GM21528 (cell line): ENCODE results near the gene SEMA5B.

ENCODE experiments used
- ATAC-seq: cut with Tn5 transposase; IDR thresholded peaks from one replicate; pipeline ENCODE4 v1.9.1; 2021; ENCODE audit warnings: mild to moderate bottlenecking, moderate library complexity; ENCODE audit not compliant: unreplicated experiment, low FRiP score

Gene SEMA5B

GRCh38 chr3:123025642-123026521 is 1.7 kb downstream of the SEMA5B start:
- no peak for ATAC-seq

GRCh38 chr3:123024056-123024455 is 3.5 kb downstream of the SEMA5B start:
- no peak for ATAC-seq

- ATAC-seq = no peak
These were observed 5.5 kb downstream of the SEMA5B start for GRCh38 chr3:123021996-123022510.

DNA sequence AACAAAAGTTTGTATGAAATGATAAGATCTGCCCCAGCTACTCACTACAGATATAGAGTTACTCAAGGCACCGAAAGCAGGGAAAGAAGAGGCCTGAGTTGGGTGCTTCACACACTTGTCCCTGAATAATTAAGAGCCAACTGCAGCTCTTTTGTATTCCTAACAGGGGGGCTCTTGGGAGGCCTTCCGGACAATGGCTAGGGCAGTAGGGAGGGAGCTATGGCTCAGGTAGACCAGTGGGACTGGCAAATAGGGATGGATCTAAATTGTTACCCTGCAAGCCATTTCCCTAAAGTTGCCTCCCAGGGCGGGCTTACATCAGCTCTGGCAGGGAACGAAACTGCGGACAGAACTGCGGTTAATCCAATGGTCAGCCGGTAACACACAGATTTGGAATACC is 6.2 kb downstream of the SEMA5B start:
- ATAC-seq = no peak

DNA sequence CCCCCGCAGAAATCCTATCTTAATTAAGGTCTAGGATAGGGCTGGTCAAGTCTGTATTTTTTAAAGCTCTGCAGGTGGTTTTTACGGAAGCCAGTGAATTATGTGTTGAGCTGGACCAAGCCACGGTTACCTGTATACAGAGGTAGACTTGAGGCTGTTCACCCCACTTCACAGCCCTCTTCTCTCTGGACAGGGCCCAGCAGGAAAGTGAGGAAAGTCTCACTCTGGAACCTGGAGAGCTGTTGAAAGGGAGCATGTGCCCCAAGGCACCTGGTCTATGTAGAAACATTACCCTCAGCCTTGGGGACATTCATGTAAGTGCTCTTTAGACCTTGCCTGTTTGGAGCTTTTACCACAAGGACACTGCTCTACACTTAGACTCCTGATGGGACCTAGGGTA is 6.9 kb downstream of the SEMA5B start:
- ATAC-seq = no peak

DNA sequence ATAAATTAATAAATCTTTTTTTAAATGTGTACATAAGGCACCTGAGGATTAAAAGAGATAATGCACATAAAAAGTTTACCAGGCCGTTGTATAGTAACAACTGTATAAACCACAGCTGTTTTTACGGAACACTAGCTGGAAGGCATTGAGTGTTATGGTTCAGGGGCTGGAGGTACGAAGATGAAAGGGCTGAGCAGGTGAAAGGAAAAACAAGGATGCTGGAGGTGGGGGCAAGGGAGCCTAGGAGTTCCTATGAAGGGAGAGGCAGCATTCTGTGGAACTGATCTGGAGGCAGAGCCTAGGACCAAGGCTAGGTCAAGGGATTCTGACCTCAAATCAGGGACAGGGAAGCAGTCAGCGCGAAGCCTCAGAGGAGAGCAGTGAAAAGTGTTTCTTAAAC is 8.0 kb downstream of the SEMA5B start:
- no peak for ATAC-seq

DNA sequence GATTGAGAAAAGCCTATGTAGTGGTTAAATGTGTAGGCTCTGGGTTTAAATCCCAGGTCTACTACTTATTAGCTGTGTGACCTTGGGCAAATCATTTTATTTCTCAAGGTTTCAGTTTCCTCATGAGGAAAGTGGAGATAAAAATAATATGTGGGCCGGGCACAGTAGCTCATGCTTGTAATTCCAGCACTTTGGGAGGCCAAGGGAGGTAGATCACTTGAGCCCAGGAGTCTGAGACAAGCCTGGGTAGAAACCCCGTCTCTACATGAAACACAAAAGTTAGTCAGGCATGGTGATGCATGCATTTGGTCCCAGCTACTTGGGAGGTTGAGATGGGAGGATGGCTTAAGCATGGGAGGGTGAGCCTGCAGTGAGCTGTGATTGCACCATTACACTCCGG is 8.4 kb downstream of the SEMA5B start:
- ATAC-seq = no peak

DNA sequence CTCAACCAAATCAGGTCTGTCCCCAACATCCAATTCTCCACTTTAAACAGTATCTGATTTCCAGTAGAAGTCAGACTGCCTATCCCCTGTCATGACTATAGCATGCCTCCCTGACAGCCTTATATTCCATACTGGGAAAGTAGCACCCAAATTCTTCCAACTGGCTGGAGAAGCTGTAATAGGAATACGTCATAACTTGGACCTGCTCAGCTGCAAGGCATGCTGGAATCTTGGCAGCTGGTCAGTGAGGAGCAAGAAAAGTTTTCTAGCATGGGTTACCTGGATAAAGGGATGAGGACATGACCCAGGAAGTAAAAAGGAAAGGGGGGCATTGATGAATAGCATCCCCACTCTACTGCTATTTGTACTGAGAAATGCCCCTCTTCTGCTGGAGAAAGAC is 8.9 kb downstream of the SEMA5B start:
- no peak for ATAC-seq

GRCh38 chr3:123015596-123015995 is 12.0 kb downstream of the SEMA5B start:
- ATAC-seq = no peak

- ATAC-seq = no peak
These were observed 13.7 kb downstream of the SEMA5B start for GRCh38 chr3:123013876-123014275.

GRCh38 chr3:123012652-123013051 is 14.9 kb downstream of the SEMA5B start:
- no peak for ATAC-seq

DNA sequence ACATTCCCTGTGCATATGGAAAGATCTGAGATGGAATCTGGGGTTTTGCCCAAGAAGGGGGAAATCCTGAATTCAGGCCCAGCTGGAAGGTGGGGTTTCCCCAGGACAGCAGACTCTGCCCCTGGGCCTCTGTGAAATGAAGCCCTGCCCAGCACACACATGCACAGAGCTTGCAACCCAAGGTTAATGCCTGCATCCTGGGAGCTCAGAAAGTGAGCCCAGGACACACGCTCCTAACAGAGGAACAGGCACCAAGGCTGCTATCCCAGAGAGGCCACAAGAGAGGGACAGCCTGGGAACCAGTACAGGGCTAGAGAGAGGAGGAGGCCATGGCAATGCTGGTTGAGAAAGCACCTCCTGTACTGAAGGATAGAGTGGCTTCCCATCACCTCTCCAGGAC is 16.1 kb downstream of the SEMA5B start:
- ATAC-seq = no peak

DNA sequence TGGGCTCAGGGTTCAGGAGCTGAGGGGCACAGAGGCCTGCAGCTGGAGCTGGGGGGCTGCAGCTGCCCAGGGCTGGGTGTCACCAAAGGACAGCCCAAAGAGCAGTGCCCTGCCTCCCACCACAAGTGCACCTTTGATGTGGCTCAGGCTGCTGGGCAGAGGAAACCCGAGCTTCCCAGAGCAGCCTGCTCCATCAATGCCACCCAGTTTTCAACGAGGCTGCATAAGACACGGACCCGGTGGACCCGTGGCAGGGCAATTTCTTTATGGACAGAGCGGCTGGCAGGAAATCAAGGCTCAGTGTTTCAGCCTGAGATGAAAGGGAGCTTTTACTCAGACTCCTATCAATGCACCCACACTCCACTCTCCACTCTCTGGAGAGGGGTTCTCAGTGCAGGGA is 18.7 kb downstream of the SEMA5B start:
- no peak for ATAC-seq

- ATAC-seq = no peak
These were observed 21.0 kb downstream of the SEMA5B start for GRCh38 chr3:123006609-123007008.

DNA sequence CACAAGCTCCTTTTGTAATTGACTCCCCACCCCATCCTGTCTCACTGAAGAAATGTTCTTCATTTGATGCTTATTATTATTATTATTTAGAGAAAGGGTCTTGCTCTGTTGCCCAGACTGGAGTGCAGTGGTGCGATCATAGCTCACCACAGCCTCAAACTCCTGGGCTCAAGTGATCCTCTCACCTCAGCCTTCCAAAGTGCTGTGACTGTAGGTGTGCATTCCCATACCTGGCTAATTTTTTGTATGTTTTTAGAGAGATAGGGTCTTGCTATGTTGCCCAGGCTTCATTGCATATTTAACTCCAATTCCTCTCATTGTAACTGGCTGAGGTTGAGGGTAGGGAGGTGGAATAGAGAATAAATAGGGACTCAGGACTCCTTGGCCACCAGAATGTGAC is 22.3 kb downstream of the SEMA5B start:
- ATAC-seq = no peak

GRCh38 chr3:123004201-123004918 is 23.2 kb downstream of the SEMA5B start:
- no peak for ATAC-seq

DNA sequence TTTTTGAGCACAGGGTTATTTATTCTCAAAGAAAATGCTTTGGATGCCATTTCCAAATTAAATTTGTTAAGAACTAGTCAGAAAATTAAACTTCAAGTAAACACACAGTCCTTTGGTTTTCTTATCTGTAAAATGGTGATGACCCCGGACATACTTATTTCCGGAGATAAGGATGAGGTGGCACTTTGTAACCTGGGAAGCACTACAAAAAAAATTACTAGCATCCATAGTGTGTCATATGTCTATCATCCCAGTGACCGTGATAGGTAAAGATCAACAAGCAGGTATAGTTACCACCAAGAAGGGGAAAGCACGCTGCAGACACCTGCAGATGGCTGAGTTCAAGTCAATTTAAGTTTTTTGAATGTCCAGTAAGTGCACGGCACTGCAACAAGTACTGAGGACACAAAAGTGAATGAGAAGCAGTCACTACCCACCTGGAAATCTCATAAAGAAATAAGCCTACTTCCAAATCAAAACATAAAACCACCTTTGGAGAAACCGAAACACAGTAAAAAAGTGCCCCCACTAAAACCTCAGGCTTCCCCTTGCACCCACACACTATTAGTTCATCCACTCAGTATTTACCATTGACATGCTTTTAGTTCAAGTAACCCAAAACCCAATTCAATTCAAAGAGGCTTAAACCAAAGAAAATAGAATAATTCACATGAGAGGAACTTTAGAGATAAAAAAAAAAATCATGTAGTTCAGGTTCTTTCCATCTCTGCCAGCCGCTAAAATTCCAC is 24.6 kb downstream of the SEMA5B start:
- ATAC-seq = no peak

- no peak for ATAC-seq
These were observed 25.3 kb downstream of the SEMA5B start for GRCh38 chr3:123002100-123002748.

DNA sequence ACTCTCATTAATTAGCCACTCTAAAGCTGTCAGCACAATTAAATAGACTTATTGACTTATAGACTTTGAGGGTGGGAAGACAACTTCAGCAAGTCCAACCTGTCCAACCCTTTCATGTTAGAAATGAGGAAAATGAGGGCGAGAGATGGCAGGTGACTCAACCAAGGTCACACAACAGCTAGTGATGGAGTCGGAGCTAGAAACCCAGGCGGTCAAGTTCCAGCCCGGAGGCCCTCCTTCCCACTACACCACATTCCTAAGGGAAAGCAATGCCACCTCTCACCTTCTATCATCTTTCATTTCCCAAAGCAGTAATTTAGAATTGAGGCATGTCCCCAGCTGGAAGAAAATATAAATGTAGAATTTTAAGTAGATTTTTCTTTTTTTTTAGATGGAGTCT is 28.7 kb downstream of the SEMA5B start:
- no peak for ATAC-seq

GRCh38 chr3:122998206-122998605 is 29.4 kb downstream of the SEMA5B start:
- no peak for ATAC-seq
